ENCODE measurements around the gene MLNR.
A peak's percentile ranks its signal among the peaks of the same experiment; 100 is the strongest.

Gene MLNR

GRCh38 chr13:49234741-49235140 lies 14.6 kb downstream of the MLNR start:
- Histone ChIP-seq H3K4me1 (ENCODE audit: control insufficient read depth, insufficient read depth, low read length) (no peaks in the 10 kb centered on the region), H3K9ac (ENCODE audit: low read length) (no peak overlapping the region), H3K36me3 (ENCODE audit: control insufficient read depth, insufficient read depth, low read length) (no peaks in the 10 kb centered on the region), H3K9me3 (ENCODE audit: control insufficient read depth, insufficient read depth, low read depth, low read length) (no peaks in the 10 kb centered on the region), H3K27me3 (ENCODE audit: control insufficient read depth, insufficient read depth, low read length) (no peaks in the 10 kb centered on the region), H3K4me3 (ENCODE audit: low read depth, low read length) (no peak overlapping the region), H3K27ac (ENCODE audit: low read depth, low read length) (no peak overlapping the region)

GRCh38 chr13:49235856-49236431 lies 15.8 kb downstream of the MLNR start:
- no peak overlapping the region for H3K4me3 ChIP-seq (ENCODE audit: low read depth, low read length)
- H3K9ac ChIP-seq (ENCODE audit: low read length) = no peak overlapping the region
- no peaks in the 10 kb centered on the region for H3K36me3 ChIP-seq (ENCODE audit: control insufficient read depth, insufficient read depth, low read length)
- H3K4me1 ChIP-seq (ENCODE audit: control insufficient read depth, insufficient read depth, low read length) = no peaks in the 10 kb centered on the region
- H3K9me3 ChIP-seq (ENCODE audit: control insufficient read depth, insufficient read depth, low read depth, low read length) = no peaks in the 10 kb centered on the region
- no peaks in the 10 kb centered on the region for H3K27me3 ChIP-seq (ENCODE audit: control insufficient read depth, insufficient read depth, low read length)
- H3K27ac ChIP-seq (ENCODE audit: low read depth, low read length) = no peak overlapping the region

- Histone ChIP-seq H3K36me3 (ENCODE audit: control insufficient read depth, insufficient read depth, low read length) (no peaks in the 10 kb centered on the region), H3K9ac (ENCODE audit: low read length) (no peak overlapping the region), H3K27ac (ENCODE audit: low read depth, low read length) (no peak overlapping the region), H3K9me3 (ENCODE audit: control insufficient read depth, insufficient read depth, low read depth, low read length) (no peaks in the 10 kb centered on the region), H3K4me1 (ENCODE audit: control insufficient read depth, insufficient read depth, low read length) (no peaks in the 10 kb centered on the region), H3K4me3 (ENCODE audit: low read depth, low read length) (no peak overlapping the region), H3K27me3 (ENCODE audit: control insufficient read depth, insufficient read depth, low read length) (no peaks in the 10 kb centered on the region)
These were observed 18.5 kb downstream of the MLNR start for GRCh38 chr13:49238621-49239020.

GRCh38 chr13:49240017-49240416 lies 19.9 kb downstream of the MLNR start:
- H3K4me1 ChIP-seq (ENCODE audit: control insufficient read depth, insufficient read depth, low read length) = no peaks in the 10 kb centered on the region
- no peaks in the 10 kb centered on the region for H3K36me3 ChIP-seq (ENCODE audit: control insufficient read depth, insufficient read depth, low read length)
- H3K9ac ChIP-seq (ENCODE audit: low read length) = no peak overlapping the region
- H3K4me3 ChIP-seq (ENCODE audit: low read depth, low read length) = no peak overlapping the region
- H3K9me3 ChIP-seq (ENCODE audit: control insufficient read depth, insufficient read depth, low read depth, low read length) = no peaks in the 10 kb centered on the region
- no peaks in the 10 kb centered on the region for H3K27me3 ChIP-seq (ENCODE audit: control insufficient read depth, insufficient read depth, low read length)
- no peak overlapping the region for H3K27ac ChIP-seq (ENCODE audit: low read depth, low read length)

GRCh38 chr13:49241296-49241695 lies 21.2 kb downstream of the MLNR start:
- H3K9me3 ChIP-seq (ENCODE audit: control insufficient read depth, insufficient read depth, low read depth, low read length) = no peaks in the 10 kb centered on the region
- H3K36me3 ChIP-seq (ENCODE audit: control insufficient read depth, insufficient read depth, low read length) = no peaks in the 10 kb centered on the region
- H3K27ac ChIP-seq (ENCODE audit: low read depth, low read length) = no peak overlapping the region
- no peak overlapping the region for H3K4me3 ChIP-seq (ENCODE audit: low read depth, low read length)
- H3K4me1 ChIP-seq (ENCODE audit: control insufficient read depth, insufficient read depth, low read length) = no peaks in the 10 kb centered on the region
- H3K27me3 ChIP-seq (ENCODE audit: control insufficient read depth, insufficient read depth, low read length) = no peaks in the 10 kb centered on the region
- no peak overlapping the region for H3K9ac ChIP-seq (ENCODE audit: low read length)

- Histone ChIP-seq H3K4me1 (ENCODE audit: control insufficient read depth, insufficient read depth, low read length) (no peaks in the 10 kb centered on the region), H3K27ac (ENCODE audit: low read depth, low read length) (no peak overlapping the region), H3K4me3 (ENCODE audit: low read depth, low read length) (no peak overlapping the region), H3K27me3 (ENCODE audit: control insufficient read depth, insufficient read depth, low read length) (no peaks in the 10 kb centered on the region), H3K9me3 (ENCODE audit: control insufficient read depth, insufficient read depth, low read depth, low read length) (no peaks in the 10 kb centered on the region), H3K9ac (ENCODE audit: low read length) (no peak overlapping the region), H3K36me3 (ENCODE audit: control insufficient read depth, insufficient read depth, low read length) (no peaks in the 10 kb centered on the region)
These were observed 25.0 kb downstream of the MLNR start for GRCh38 chr13:49245101-49245500.

GRCh38 chr13:49246850-49247642 lies 26.9 kb downstream of the MLNR start:
- peak overlapping the region; percentile 86 for H3K4me3 ChIP-seq (ENCODE audit: low read depth, low read length)
- H3K4me1 ChIP-seq (ENCODE audit: control insufficient read depth, insufficient read depth, low read length) = no peaks in the 10 kb centered on the region
- H3K27ac ChIP-seq (ENCODE audit: low read depth, low read length) = no peak overlapping the region
- H3K36me3 ChIP-seq (ENCODE audit: control insufficient read depth, insufficient read depth, low read length) = no peaks in the 10 kb centered on the region
- H3K27me3 ChIP-seq (ENCODE audit: control insufficient read depth, insufficient read depth, low read length) = no peaks in the 10 kb centered on the region
- no peaks in the 10 kb centered on the region for H3K9me3 ChIP-seq (ENCODE audit: control insufficient read depth, insufficient read depth, low read depth, low read length)
- H3K9ac ChIP-seq (ENCODE audit: low read length) = peak overlapping the region; percentile 26

- H3K9ac ChIP-seq (ENCODE audit: low read length) = peak within 1 kb of the TSS; percentile 66
- H3K4me3 ChIP-seq (ENCODE audit: low read depth, low read length) = peak within 1 kb of the TSS; percentile 86
- no peaks in the 10 kb centered on the region for H3K9me3 ChIP-seq (ENCODE audit: control insufficient read depth, insufficient read depth, low read depth, low read length)
- H3K4me1 ChIP-seq (ENCODE audit: control insufficient read depth, insufficient read depth, low read length) = no peaks in the 10 kb centered on the region
- no peaks in the 10 kb centered on the region for H3K27me3 ChIP-seq (ENCODE audit: control insufficient read depth, insufficient read depth, low read length)
- no peaks in the 10 kb centered on the region for H3K36me3 ChIP-seq (ENCODE audit: control insufficient read depth, insufficient read depth, low read length)
- H3K27ac ChIP-seq (ENCODE audit: low read depth, low read length) = no peak within 1 kb of the TSS
These were observed 27.8 kb downstream of the MLNR start, which contains the start of gene CDADC1 for GRCh38 chr13:49247643-49248621. CDADC1 (plus strand) TSS chr13:49247925; CDS start chr13:49248038, 113 bp downstream.

- no peaks in the 10 kb centered on the region for H3K9me3 ChIP-seq (ENCODE audit: control insufficient read depth, insufficient read depth, low read depth, low read length)
- no peak overlapping the region for H3K27ac ChIP-seq (ENCODE audit: low read depth, low read length)
- peak overlapping the region; percentile 66 for H3K9ac ChIP-seq (ENCODE audit: low read length)
- no peaks in the 10 kb centered on the region for H3K4me1 ChIP-seq (ENCODE audit: control insufficient read depth, insufficient read depth, low read length)
- no peaks in the 10 kb centered on the region for H3K36me3 ChIP-seq (ENCODE audit: control insufficient read depth, insufficient read depth, low read length)
- H3K4me3 ChIP-seq (ENCODE audit: low read depth, low read length) = peak overlapping the region; percentile 86
- no peaks in the 10 kb centered on the region for H3K27me3 ChIP-seq (ENCODE audit: control insufficient read depth, insufficient read depth, low read length)
These were observed 28.5 kb downstream of the MLNR start for GRCh38 chr13:49248622-49249002.

- Histone ChIP-seq H3K27me3 (ENCODE audit: control insufficient read depth, insufficient read depth, low read length) (no peaks in the 10 kb centered on the region), H3K27ac (ENCODE audit: low read depth, low read length) (no peak overlapping the region), H3K4me3 (ENCODE audit: low read depth, low read length) (no peak overlapping the region), H3K9me3 (ENCODE audit: control insufficient read depth, insufficient read depth, low read depth, low read length) (no peaks in the 10 kb centered on the region), H3K9ac (ENCODE audit: low read length) (no peak overlapping the region), H3K4me1 (ENCODE audit: control insufficient read depth, insufficient read depth, low read length) (no peaks in the 10 kb centered on the region), H3K36me3 (ENCODE audit: control insufficient read depth, insufficient read depth, low read length) (peaks cover 10% of the 10 kb centered on the region; the same call in 1 of the 2 replicates)
These were observed 31.2 kb downstream of the MLNR start for GRCh38 chr13:49251326-49251725.

Measured in HUES6 (cell line).